MG63 (cell line): ENCODE data around the gene MESP1. TPM values are rescaled to one million over a fixed set of nuclear protein-coding genes. Genes with fewer than 3 reads are reported as not detected.
A peak's percentile ranks its signal among the peaks of the same experiment; 100 is the strongest.
"Not testable (repeated sequence)": the region's sequence is repeated elsewhere in the genome, so short reads cannot be mapped to it uniquely, and the experiment has no call there.

Experiments
- DNase-seq: peaks from one replicate; pipeline ENCODE4 v3.0.0-alpha.2; 2020
- H3K27me3 ChIP-seq: fragments of 250-450 bp; sonication (Bioruptor Pico); 2 replicates; pipeline ENCODE4 v1.5.1; 2020; ENCODE audit warnings: mild to moderate bottlenecking, moderate library complexity
- H3K36me3 ChIP-seq: fragments of 250-450 bp; sonication (Bioruptor Pico); 2 replicates; pipeline ENCODE4 v1.5.1; 2020; ENCODE audit warnings: mild to moderate bottlenecking, moderate library complexity
- H3K4me3 ChIP-seq: fragments of 250-450 bp; sonication (Bioruptor Pico); 2 replicates; pipeline ENCODE4 v1.5.1; 2020; ENCODE audit warnings: mild to moderate bottlenecking, moderate library complexity
- H3K9me3 ChIP-seq: fragments of 250-450 bp; sonication (Bioruptor Pico); 2 replicates; pipeline ENCODE4 v1.5.1; 2020; ENCODE audit warnings: mild to moderate bottlenecking, moderate library complexity
- total RNA-seq: library from RNA; depleted of rRNA; stranded (reverse); fragments of >200 nt; shearing (Covaris generic); gene quantifications from 2 replicates; pipeline ENCODE4 v1.2.3, GENCODE V29; 2014; ENCODE audit warnings: low replicate concordance

MESP1 gene
- total RNA-seq, 1 experiment from 2014 or later, result 2.2 TPM

- no peak overlapping the region for H3K4me3 ChIP-seq
- no peaks in the 10 kb centered on the region for H3K9me3 ChIP-seq
- no peaks in the 10 kb centered on the region for H3K27me3 ChIP-seq
- DNase-seq, result no peak
- peaks cover 52% of the 10 kb centered on the region for H3K36me3 ChIP-seq
Measured at GRCh38 chr15:89783861-89784685, 33.0 kb upstream of the MESP1 start.

GRCh38 chr15:89783111-89783860, 32.2 kb upstream of the MESP1 start:
- no peaks in the 10 kb centered on the region for H3K27me3 ChIP-seq
- peaks cover 44% of the 10 kb centered on the region for H3K36me3 ChIP-seq
- no peaks in the 10 kb centered on the region for H3K9me3 ChIP-seq
- no peak overlapping the region for H3K4me3 ChIP-seq
- DNase-seq, result peak; percentile 36

GRCh38 chr15:89782619-89782950, 31.5 kb upstream of the MESP1 start:
- H3K27me3 ChIP-seq, DNase-seq, H3K4me3 ChIP-seq, H3K9me3 ChIP-seq: not testable (repeated sequence)
- H3K36me3 ChIP-seq, result peaks cover 37% of the 10 kb centered on the region

- H3K27me3 ChIP-seq, result no peaks in the 10 kb centered on the region
- H3K9me3 ChIP-seq, result no peaks in the 10 kb centered on the region
- peak; percentile 53 for DNase-seq
- H3K36me3 ChIP-seq, result peaks cover 32% of the 10 kb centered on the region
- H3K4me3 ChIP-seq, result no peak overlapping the region
Measured at GRCh38 chr15:89781891-89782618, 31.0 kb upstream of the MESP1 start.

- Histone ChIP-seq H3K27me3 (no peaks in the 10 kb centered on the region), H3K36me3 (peaks cover 24% of the 10 kb centered on the region), H3K4me3 (no peak overlapping the region), H3K9me3 (no peaks in the 10 kb centered on the region)
- DNase-seq, result no peak
Measured at GRCh38 chr15:89781055-89781454, 30.0 kb upstream of the MESP1 start.

- DNase-seq, result no peak
- Histone ChIP-seq H3K36me3 (peaks cover 20% of the 10 kb centered on the region), H3K27me3 (no peaks in the 10 kb centered on the region), H3K9me3 (no peaks in the 10 kb centered on the region), H3K4me3 (no peak overlapping the region)
Measured at GRCh38 chr15:89780601-89781000, 29.6 kb upstream of the MESP1 start.

- no peak for DNase-seq
- no peaks in the 10 kb centered on the region for H3K9me3 ChIP-seq
- H3K36me3 ChIP-seq, result peaks cover 2% of the 10 kb centered on the region
- no peak overlapping the region for H3K4me3 ChIP-seq
- H3K27me3 ChIP-seq, result no peaks in the 10 kb centered on the region
Measured at GRCh38 chr15:89778861-89779260, 27.8 kb upstream of the MESP1 start.

- no peaks in the 10 kb centered on the region for H3K36me3 ChIP-seq
- no peak overlapping the region for H3K4me3 ChIP-seq
- no peaks in the 10 kb centered on the region for H3K9me3 ChIP-seq
- H3K27me3 ChIP-seq, result no peaks in the 10 kb centered on the region
- DNase-seq, result no peak
Measured at GRCh38 chr15:89777782-89778380, 26.8 kb upstream of the MESP1 start.

GRCh38 chr15:89777073-89777751, 26.2 kb upstream of the MESP1 start:
- Histone ChIP-seq H3K9me3 (no peaks in the 10 kb centered on the region), H3K36me3 (no peaks in the 10 kb centered on the region), H3K4me3 (no peak overlapping the region), H3K27me3 (no peaks in the 10 kb centered on the region)
- no peak for DNase-seq

- peak; percentile 70 for DNase-seq
- H3K9me3 ChIP-seq, result no peaks in the 10 kb centered on the region
Measured at GRCh38 chr15:89776274-89777072, 25.4 kb upstream of the MESP1 start, which contains the start of gene MESP2. Gene MESP2, plus strand, starts transcription at chr15:89776332. Its CDS starts 26 bp downstream, at chr15:89776358.

GRCh38 chr15:89775815-89776214, 24.8 kb upstream of the MESP1 start:
- no peak overlapping the region for H3K4me3 ChIP-seq
- H3K9me3 ChIP-seq, result no peaks in the 10 kb centered on the region
- H3K36me3 ChIP-seq, result no peaks in the 10 kb centered on the region
- no peaks in the 10 kb centered on the region for H3K27me3 ChIP-seq
- no peak for DNase-seq

More at GRCh38 chr15:89776274-89777072, 25.4 kb upstream of the MESP1 start, which contains the start of gene MESP2:
- Histone ChIP-seq H3K4me3 (peak within 1 kb of the TSS; percentile 33), H3K36me3 (no peaks in the 10 kb centered on the region), H3K27me3 (no peaks in the 10 kb centered on the region)

- H3K36me3 ChIP-seq, result no peaks in the 10 kb centered on the region
- no peaks in the 10 kb centered on the region for H3K9me3 ChIP-seq
- DNase-seq, result no peak
- no peak overlapping the region for H3K4me3 ChIP-seq
- H3K27me3 ChIP-seq, result no peaks in the 10 kb centered on the region
Measured at GRCh38 chr15:89774492-89774891, 23.4 kb upstream of the MESP1 start.

- no peak for DNase-seq
- H3K27me3 ChIP-seq, result no peaks in the 10 kb centered on the region
- H3K4me3 ChIP-seq, result no peak overlapping the region
- no peaks in the 10 kb centered on the region for H3K9me3 ChIP-seq
- H3K36me3 ChIP-seq, result no peaks in the 10 kb centered on the region
Measured at GRCh38 chr15:89772932-89773583, 22.0 kb upstream of the MESP1 start.

- Histone ChIP-seq H3K4me3 (no peak overlapping the region), H3K36me3 (no peaks in the 10 kb centered on the region), H3K9me3 (no peaks in the 10 kb centered on the region), H3K27me3 (no peaks in the 10 kb centered on the region)
- peak; percentile 80 for DNase-seq
Measured at GRCh38 chr15:89770041-89770440, 19.0 kb upstream of the MESP1 start.

GRCh38 chr15:89769366-89769765, 18.3 kb upstream of the MESP1 start:
- H3K36me3 ChIP-seq, result no peaks in the 10 kb centered on the region
- no peaks in the 10 kb centered on the region for H3K9me3 ChIP-seq
- H3K27me3 ChIP-seq, result no peaks in the 10 kb centered on the region
- no peak overlapping the region for H3K4me3 ChIP-seq
- no peak for DNase-seq
